Endothelial cell of hepatic sinusoid (primary cell): Measurements from ENCODE around the gene SEPHS2.
"Not testable (repeated sequence)": the region's sequence is repeated elsewhere in the genome, so short reads cannot be mapped to it uniquely, and the experiment has no call there.

Source experiments
- in situ Hi-C: cut with HindIII; loops from 2 replicates; pipeline ENCODE4 v1.10.0; 2017; ENCODE audit warnings: low sequenced_read_pairs

Gene SEPHS2, protein sequence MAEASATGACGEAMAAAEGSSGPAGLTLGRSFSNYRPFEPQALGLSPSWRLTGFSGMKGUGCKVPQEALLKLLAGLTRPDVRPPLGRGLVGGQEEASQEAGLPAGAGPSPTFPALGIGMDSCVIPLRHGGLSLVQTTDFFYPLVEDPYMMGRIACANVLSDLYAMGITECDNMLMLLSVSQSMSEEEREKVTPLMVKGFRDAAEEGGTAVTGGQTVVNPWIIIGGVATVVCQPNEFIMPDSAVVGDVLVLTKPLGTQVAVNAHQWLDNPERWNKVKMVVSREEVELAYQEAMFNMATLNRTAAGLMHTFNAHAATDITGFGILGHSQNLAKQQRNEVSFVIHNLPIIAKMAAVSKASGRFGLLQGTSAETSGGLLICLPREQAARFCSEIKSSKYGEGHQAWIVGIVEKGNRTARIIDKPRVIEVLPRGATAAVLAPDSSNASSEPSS

DNA sequence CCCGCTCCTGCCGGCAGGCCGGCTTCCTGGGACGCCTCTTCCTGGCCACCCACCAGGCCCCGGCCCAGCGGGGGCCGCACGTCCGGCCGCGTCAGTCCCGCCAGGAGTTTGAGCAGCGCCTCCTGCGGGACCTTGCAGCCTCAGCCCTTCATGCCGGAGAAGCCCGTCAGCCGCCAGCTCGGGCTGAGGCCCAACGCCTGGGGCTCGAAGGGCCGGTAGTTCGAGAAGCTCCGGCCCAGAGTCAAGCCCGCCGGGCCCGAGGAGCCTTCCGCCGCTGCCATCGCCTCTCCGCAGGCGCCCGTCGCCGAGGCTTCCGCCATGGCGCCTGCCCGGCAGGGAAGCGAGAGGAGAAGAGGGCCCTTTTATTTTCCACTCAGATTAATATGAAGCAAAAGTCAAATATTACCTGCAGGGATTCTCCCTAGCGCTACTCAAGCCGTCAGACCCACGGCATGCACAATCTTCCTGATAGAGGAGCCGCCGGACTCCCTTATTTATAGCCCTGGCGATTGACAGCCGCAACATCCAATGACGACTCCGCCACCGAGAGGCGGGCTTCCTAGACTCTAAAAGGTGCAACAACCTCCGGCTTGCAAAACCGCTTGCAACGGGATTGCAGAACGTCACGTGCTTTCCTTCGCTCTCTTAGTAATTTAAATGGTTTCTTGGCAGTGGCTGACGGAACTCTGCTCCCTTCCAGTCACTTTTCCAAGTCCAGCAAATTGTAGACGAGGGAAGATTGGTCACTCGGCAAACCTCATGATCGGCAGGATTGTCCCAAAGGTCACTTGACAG lies at the start of gene SEPHS2:
SEPHS2 (minus strand) TSS at position 467 of the 795 bp plus-strand sequence; CDS start at position 320, 147 bp downstream.
- in situ Hi-C loops: no loop called here

DNA sequence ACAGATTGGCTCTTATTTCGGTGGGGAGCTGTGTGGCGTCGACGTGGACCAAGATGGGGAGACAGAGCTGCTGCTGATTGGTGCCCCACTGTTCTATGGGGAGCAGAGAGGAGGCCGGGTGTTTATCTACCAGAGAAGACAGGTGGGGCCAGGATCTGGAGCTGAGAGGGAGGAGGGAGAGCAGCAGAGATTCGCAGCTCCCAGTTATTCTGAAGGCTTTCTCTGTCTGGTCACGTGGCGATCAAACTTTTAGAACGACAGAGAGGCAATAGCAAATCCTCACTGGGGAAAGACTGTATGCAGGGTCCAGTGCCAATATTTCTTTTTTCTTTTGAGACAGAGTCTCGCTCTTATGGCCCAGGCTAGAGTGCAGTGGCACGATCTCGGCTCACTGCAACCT lies 49.0 kb upstream of the SEPHS2 start:
- in situ Hi-C loops: no loop called here

DNA sequence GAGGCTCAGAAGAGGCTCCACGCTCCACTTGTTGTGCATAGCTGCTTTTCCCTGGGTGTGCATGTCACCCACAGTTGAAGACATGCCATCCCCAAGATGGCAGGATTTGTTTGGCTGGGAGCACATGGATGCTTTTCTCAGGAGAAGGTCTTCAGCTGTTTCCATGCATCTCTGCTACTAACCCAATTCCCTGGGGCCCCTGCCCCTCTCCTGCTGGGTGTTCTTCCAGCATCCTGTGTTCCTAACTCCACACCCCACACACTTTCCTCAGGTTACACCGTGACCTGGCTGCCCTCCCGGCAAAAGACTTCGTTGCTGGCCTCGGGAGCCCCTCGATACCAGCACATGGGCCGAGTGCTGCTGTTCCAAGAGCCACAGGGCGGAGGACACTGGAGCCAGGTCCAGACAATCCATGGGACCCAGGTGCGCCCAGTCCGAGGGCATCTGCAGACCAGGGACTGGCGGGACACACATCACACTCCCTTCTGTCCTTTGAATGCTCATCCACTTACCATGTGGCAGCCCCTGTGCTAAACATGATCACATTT lies 48.3 kb upstream of the SEPHS2 start:
- in situ Hi-C loops: no loop called here

DNA sequence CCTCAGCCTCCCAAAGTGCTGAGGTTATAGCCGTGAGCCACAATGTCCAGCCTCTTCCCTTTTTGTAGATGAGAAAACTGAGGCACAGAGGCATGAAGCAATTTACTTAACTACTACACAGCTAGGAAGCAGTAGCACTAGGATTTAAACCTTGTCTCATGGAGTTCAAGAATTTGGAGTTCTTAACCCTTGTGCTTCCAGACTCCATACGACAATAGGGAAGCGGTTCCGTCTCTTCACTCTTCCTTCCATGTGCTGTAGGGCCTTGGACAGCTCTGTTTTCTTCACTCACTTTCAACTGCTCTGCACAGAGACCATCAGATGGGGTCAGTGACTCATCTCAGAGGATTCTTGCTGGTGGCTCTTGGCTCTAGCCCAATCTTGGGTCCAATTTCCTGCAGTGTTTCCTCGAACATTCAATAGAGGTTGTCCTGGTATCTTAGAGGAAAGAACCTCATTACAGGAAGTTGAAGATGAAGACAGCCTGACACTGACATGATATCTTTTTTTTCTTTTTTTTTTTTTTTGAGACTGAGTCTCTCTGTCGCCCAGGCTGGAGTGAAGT lies 46.2 kb upstream of the SEPHS2 start:
- in situ Hi-C loops: no loop called here

DNA sequence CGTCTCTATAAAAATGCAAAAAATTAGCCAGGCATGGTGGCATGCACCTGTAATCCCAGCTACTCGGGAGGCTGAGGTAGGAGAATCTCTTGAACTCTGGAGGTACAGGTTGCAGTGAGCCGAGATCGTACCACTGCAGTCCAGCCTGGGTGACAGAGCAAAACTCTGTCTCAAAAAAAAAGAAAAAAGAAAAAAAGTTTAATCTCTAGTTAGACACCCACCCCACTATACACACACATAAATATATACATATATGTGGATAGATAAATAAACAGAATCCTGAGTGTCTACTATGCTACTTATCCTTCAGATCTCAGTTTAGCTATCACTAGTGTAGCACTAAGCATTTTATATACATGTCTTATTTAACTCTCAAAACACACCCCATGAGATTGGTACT lies 45.6 kb upstream of the SEPHS2 start:
- in situ Hi-C loops: no loop called here

DNA sequence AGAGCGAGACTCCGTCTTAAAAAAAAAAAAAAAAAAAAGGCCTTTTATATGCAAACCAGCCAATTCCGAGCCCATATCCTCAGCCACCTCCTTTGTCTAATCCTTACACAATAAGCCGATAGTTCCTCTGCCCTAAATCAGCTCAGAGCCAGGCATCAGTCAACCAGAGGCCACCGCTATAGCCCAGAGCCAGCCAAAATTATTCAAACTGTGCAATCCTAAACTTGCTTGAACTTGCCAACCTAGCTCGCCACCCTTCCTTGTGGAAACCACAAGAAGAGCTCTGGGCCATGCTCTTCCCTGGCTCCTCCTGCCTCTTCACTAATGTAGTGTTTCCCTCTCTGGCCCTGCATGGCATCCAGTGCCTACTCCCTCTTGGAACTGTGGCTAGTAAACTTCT lies 44.5 kb upstream of the SEPHS2 start:
- in situ Hi-C loops: no loop called here

DNA sequence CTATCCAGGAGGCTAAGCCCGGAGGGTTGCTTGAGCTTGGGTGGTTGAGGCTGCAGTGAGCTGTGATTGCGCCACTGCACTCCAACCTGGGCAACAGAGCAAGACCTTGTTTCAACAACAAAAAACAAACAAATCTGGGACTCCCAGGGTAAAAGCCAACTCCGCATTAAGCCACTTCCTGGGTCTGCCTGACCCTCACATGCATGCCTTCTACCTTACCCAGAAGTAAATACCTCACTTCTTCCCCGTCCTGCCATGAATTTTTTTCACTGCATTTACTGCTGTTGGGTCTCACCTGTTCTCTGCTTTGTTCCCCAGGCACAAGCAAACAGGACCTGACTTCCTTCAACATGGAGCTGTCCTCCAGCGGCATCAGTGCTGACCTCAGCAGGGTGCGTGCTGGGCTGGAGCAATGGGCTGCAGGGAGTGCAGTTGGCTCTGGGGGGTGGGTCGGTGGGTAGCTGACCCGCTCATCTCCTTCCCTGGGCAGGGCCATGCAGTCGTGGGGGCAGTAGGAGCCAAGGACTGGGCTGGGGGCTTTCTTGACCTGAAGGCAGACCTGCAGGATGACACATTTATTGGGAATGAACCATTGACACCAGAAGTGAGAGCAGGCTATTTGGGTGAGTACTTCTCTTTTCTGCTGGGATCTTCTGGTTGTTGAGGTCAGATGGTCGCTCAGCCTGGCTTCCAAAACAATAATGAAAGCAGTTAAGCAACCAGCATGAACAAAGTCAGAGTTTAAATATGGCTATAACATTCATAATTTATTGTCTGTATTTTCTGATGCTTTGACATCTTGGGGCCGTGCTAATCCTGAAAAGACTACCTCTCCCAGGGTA lies 43.3 kb upstream of the SEPHS2 start:
- in situ Hi-C loops: no loop called here

DNA sequence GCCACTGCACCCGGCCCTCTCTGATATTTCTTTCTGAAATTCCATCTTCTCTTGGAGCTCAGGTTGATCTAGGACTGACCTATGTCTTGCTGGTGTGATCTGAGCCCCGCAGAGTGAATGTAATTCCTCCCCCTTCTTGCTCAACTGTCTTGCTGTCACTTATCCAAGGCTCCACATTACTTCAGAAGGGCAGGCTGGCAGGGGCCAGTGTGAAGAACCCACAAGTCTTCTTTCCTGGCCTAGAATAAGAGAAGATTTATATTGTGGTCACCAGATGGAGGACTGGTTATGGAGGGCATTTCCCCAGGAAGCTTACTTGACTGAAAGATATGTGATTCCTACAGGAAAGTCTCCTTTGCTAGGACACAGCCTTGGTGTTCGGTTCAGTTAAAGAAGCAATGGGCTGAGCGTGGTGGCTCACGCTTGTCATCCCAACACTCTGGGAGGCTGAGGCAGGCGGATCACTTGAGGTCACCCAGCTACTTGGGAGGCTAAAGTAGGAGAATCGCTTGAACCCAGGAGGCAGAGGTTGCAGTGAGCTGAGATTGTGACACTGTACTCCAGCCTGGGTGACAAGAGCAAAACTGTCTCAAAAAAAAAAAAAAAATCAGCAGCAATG lies 40.3 kb upstream of the SEPHS2 start:
- in situ Hi-C loops: no loop called here

DNA sequence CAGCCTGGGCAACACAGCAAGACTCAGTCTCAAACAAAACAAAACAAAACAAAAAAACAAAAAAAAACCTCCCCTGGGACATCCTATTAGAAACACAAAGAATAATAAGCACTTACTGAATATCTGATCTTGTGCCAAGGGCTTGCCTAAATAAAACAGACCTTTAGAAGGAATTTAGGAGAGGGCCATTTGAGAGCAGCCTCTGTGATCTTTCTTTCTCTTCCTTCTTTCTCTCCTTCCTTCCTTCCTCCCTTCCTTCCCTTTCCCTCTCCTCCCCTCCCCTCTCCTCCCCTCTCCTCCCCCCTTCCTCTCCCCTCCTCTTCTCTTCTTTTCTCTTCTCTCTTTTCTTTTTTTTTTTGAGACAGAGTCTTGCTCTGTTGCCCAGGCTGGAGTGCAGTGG lies 39.2 kb upstream of the SEPHS2 start:
- in situ Hi-C loops: no loop called here

DNA sequence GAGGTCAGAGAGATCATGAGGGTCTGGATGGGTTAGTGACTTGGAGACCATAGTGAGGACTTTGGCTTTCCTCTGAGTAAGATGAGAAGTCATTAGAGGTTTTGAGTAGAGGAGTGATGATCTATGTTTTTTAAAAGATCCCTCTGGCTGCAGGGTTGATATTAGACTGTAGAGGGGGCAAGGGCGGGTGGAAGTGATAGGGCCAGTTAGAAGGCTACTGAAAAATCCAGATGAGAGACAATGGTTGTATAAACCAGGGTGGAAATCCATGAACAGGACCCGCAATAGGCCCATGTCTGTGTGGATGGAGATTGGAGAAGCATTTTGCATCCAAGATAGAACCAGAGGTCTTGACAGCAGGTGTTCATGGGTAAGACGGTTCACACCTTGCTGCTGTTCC lies 36.7 kb upstream of the SEPHS2 start:
- in situ Hi-C loops: no loop called here

DNA sequence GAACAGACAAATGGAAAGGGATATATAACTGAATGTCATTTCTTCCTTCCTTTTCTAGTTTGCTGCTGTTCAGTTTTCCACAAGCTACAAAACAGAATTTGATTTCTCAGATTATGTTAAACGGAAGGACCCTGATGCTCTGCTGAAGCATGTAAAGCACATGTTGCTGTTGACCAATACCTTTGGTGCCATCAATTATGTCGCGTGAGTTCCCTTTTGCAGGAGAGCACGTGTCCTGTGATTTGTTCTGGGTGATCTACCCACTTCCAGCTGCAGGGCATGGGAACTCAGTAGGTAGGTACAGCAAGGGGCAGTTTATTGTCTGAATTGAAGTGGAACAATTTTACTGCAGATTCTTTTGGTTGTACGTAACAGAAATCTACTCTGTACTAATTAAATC lies 35.7 kb upstream of the SEPHS2 start:
- in situ Hi-C loops: no loop called here

DNA sequence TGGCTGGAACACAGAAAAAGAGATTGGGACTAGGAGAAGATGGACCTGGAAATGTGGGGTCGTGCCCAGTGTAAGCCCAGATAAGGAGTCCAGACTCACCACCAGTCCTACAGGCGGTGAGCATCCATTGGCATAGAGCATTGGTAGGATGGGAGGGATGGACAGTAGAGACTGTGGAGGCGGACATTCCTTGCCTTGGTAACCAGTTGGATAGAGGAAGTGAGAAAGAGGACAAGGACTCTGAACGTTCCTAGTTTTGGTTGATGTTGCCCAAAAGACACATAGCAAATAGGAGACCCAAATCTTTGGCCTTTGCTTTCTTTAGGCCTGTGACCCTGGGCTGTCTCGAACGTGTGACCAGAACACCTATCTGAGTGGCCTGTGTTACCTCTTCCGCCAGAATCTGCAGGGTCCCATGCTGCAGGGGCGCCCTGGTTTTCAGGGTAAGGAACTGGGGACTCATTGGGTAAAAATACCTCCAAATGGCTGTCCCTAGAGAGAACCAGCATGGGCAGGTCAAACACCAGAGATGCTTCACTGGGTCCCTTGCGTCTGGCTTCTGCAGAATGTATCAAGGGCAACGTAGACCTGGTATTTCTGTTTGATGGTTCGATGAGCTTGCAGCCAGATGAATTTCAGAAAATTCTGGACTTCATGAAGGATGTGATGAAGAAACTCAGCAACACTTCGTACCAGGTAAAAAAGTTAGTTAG lies 33.2 kb upstream of the SEPHS2 start:
- in situ Hi-C loops: no loop called here

DNA sequence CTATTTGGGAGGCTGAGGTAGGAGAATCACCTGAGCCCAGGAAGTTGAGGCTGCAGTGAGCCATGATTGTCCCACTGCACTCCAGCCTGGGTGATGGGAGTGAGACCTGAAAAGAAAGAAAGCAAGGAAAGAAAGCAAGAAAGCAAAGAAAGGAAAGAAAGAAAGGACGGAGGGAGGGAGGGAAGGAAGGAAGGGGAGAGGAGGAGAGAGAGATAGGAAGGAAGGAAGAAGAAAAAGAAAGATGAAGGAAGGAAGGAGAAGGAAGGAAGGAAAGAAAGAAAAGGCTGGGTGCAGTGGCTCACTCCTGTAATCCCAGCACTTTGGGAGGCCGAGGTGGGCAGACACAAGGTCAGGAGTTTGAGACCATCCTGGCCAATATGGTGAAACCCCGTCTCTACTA lies 32.1 kb upstream of the SEPHS2 start:
- in situ Hi-C loops: not testable (repeated sequence)

DNA sequence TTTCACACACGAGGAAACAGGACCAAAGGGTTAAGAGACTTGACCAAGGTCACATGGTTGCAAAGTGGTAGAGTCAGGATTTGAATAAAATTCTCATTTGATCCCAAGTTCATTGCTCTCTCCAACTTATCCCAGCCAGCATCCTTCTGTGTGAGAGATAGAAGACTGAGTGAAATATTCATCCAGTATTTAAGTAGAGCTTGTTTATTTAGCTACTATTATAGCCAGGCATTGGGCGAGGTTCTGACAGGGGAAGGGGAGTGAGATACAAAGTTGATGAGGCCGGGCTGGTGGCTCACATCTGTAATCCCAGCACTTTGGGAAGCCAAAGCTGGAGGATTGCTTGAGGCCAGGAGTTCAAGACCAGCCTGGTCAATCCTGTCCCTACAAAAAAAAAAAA lies 31.3 kb upstream of the SEPHS2 start:
- in situ Hi-C loops: no loop called here

DNA sequence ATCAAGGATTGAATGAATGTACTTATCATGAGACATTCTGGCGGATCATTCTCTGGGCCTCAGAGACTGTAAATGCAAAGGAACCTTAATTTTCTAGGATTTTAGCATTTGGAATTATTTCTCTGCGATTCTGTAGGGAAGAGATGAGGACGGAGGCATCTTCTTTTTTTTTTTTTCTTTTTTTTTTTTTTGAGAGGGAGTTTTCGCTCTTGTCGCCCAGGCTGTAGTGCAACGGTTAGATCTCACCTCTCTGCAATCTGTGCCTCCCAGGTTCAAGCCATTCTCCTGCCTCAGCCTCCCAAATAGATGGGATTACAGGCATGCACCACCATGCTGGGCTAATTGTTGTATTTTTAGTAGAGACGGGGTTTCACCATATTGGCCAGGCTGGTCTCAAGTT lies 29.0 kb upstream of the SEPHS2 start:
- in situ Hi-C loops: no loop called here

DNA sequence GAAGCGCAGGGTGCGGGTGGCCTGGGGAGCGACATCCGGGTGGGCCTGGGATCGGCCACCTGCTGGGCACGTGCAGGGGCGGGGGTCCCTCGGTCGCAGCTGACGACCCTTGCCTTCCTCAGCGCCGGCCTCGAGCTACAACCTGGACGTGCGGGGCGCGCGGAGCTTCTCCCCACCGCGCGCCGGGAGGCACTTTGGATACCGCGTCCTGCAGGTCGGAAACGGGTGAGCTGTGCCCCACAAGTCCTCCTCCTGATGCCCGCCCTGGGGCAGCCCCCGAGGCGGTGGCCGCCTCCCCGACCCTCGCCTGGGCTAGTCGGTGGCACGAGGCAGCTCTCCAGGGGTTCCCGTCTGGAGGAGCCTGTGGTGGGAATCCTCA lies 28.4 kb upstream of the SEPHS2 start:
- in situ Hi-C loops: no loop called here

DNA sequence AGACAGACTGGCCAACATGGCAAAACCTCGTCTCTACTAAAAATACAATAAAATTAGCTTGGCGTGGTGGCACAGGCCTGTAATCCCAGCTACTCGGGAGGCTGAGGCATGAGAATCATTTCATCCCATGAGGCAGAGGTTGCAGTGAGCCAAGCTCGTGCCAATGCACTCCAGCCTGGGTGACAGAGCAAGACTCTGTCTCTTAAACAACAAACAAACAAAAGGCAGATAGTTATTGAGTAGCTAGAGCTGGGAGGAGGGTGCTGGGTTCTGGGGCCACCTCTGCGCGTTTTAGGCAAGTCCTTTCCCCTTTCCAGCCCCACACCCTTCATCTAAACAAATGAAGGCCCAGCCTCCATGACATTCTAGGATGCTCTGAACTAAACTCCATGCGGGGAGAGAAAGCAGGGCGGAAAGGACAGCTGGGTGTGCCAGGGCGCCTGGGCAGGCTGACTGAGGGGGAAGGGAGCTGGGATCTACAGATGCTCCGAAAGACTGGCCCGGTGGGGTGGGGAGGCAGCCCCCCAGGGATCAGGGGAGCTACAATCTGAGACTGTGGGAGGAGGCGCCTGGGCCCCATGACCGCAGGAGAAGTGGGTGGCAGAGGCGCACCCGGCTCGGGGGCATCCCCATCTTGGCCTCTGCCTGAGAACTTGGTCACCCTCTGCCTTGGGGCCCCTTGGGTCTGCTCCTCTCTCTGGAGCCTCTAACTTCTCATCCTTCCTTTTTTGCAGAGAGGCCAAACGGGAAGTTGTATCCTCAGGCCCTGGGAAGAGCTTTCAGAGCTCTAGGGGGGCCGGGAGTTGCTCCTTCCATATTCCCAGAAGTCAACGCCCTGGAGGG lies 27.8 kb upstream of the SEPHS2 start:
- in situ Hi-C loops: no loop called here

DNA sequence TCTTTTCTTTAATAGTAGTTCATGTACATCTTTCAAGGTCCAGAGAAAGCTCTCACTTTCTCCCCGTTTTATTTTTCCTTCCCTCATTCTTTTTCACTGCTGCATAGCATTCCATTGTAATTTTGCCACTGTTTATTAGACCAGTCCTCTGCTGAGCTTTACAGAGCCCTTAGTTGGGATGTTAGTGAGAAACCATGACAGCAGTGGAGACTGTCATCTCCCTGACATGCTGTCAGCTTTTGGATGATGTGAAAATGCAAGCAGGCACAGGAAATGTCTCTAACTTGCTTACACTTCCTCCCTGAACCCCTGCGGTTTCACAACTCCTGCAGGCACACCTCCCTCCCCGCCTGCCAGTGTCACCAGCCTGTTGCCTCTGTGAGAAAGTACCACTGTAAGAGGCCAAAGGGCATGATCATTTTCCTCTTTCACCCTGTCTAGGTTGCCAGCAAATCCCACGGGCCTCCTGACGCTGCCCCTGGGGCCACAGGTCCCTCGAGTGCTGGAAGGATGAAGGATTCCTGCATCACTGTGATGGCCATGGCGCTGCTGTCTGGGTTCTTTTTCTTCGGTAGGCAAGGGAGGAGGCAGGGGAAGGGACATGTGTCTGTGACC lies 26.8 kb upstream of the SEPHS2 start, which contains the start of gene ITGAL:
ITGAL (plus strand) TSS at position 415 of the 615 bp plus-strand sequence; CDS start at position 511, 96 bp downstream.
- in situ Hi-C loops: no loop called here
